Epithelial cell of esophagus (primary cell): ENCODE results near the gene RHEBL1.

Source experiments
- DNase-seq: peaks from one replicate; pipeline ENCODE4 v3.0.0; 2010; ENCODE audit warnings: low read depth
- H3K4me3 ChIP-seq: 2 replicates; pipeline ENCODE4 v1.5.1; 2011; ENCODE audit warnings: mild to moderate bottlenecking, low read length, control low read depth
- CTCF ChIP-seq: IDR thresholded peaks from 2 replicates; pipeline ENCODE4 v1.5.1; 2011; ENCODE audit warnings: low read depth, mild to moderate bottlenecking, low read length, control low read depth, inconsistent platforms; ENCODE audit not compliant: insufficient read depth; ENCODE audit errors: missing control alignments

RHEBL1 gene

GRCh38 chr12:49037111-49037946, 32.5 kb downstream of the RHEBL1 start:
- DNase-seq: no peak
- H3K4me3 ChIP-seq: no peak overlapping the region
- no peak for TF ChIP-seq CTCF

- H3K4me3 ChIP-seq: no peak overlapping the region
- TF ChIP-seq CTCF: no peak
- no peak for DNase-seq
These were observed 33.8 kb downstream of the RHEBL1 start for GRCh38 chr12:49036029-49036428.

GRCh38 chr12:49034286-49034622, 35.5 kb downstream of the RHEBL1 start:
- no peak overlapping the region for H3K4me3 ChIP-seq
- DNase-seq: no peak
- no peak for TF ChIP-seq CTCF

GRCh38 chr12:49033611-49034285, 36.0 kb downstream of the RHEBL1 start:
- DNase-seq: no peak
- H3K4me3 ChIP-seq: no peak overlapping the region
- TF ChIP-seq CTCF: no peak

GRCh38 chr12:49032679-49033447, 36.9 kb downstream of the RHEBL1 start:
- DNase-seq: no peak
- no peak for TF ChIP-seq CTCF
- no peak overlapping the region for H3K4me3 ChIP-seq

- TF ChIP-seq CTCF: no peak
- DNase-seq: no peak
- H3K4me3 ChIP-seq: no peak overlapping the region
These were observed 37.5 kb downstream of the RHEBL1 start for GRCh38 chr12:49032276-49032675.
